MCF 10A (cell line): Measurements from ENCODE around the gene CACNB2. TPM values are rescaled to one million over a fixed set of nuclear protein-coding genes. Genes with fewer than 3 reads are reported as not detected.
A peak's percentile ranks its signal among the peaks of the same experiment; 100 is the strongest.

ENCODE experiments used
- BruUV-seq: library from RNA; stranded (reverse); fragments of 400-500 nt; replicated peaks from 2 replicates; lab custom pipeline; 2021; lab: Mats Ljungman, UMichigan
- CTCF ChIA-PET: fragments of 300-600 bp; sonication (Branson Sonifier 250); formaldehyde crosslinking; extraction: SDS; loops from one replicate; lab custom pipeline; 2021; ENCODE audit warnings: antibody characterized with exemption, inconsistent platforms; lab: Yijun Ruan, JAX
- POLR2A ChIA-PET: fragments of 300-600, 350-650 bp; sonication (Branson Sonifier 250); formaldehyde crosslinking; extraction: SDS; loops from one replicate; lab custom pipeline; 2020; ENCODE audit warnings: antibody characterized with exemption, inconsistent platforms; lab: Yijun Ruan, JAX
- DNase-seq: peaks from one replicate; pipeline ENCODE4 v3.0.0-alpha.2; 2018; ENCODE audit not compliant: unreplicated experiment
- H3K27ac Mint-ChIP-seq: one replicate; pipeline ENCODE4 v1.8.0; 2022; ENCODE audit warnings: mild to moderate bottlenecking, low read depth, mixed read lengths; ENCODE audit not compliant: unreplicated experiment
- H3K27me3 Mint-ChIP-seq: one replicate; pipeline ENCODE4 v1.8.0; 2022; ENCODE audit warnings: mixed read lengths; ENCODE audit not compliant: insufficient read depth, unreplicated experiment
- H3K36me3 Mint-ChIP-seq: one replicate; pipeline ENCODE4 v1.8.0; 2022; ENCODE audit warnings: mild to moderate bottlenecking, moderate library complexity, mixed read lengths; ENCODE audit not compliant: insufficient read depth, unreplicated experiment
- H3K4me1 Mint-ChIP-seq: one replicate; pipeline ENCODE4 v1.8.0; 2022; ENCODE audit warnings: mixed read lengths; ENCODE audit not compliant: insufficient read depth, unreplicated experiment
- H3K4me3 Mint-ChIP-seq: one replicate; pipeline ENCODE4 v1.8.0; 2022; ENCODE audit warnings: mild to moderate bottlenecking, moderate library complexity, mixed read lengths; ENCODE audit not compliant: unreplicated experiment
- H3K9me3 Mint-ChIP-seq: one replicate; pipeline ENCODE4 v1.8.0; 2022; ENCODE audit warnings: mixed read lengths; ENCODE audit not compliant: unreplicated experiment
- intact Hi-C: fragments of 100-400 bp; cut with micrococcal nuclease; formaldehyde crosslinking; loops from 2 replicates; pipeline ENCODE4 v1.14.1; 2022
- total RNA-seq: library from RNA; stranded (reverse); gene quantifications from 2 replicates; pipeline ENCODE4 v1.2.3, GENCODE V29; 2022
- TF ChIP-seq, protein P1 (sequence below): fragments of 200-600 bp; IDR thresholded peaks from one replicate; pipeline ENCODE4 v1.8.0; 2022; ENCODE audit warnings: antibody characterized with exemption, mild to moderate bottlenecking; ENCODE audit not compliant: unreplicated experiment

CACNB2 gene
- total RNA-seq, 1 experiment from 2014 or later = 3.3 TPM

DNA sequence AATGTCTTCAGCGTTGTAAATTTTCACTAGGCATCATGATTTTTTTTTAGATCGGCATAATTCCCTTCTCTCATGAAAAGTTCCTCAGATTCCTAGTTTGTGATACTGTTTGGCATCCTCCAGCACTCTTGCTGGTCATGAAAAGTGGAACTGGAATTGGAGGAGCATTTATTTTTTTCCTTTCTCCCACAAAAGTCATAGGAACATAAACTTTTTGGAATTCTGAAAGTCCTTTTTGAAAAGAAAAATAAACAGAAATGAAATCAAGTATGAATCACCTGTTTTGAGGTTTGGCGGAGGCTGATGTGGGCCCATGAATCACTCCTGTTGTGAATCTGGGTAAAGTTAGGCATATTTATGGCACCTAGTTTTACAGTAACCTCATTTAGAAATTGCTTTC, 17.7 kb downstream of the CACNB2 start:
- CTCF ChIA-PET = interaction anchor here (1.1 kb wide), 1 partner anchor 50 kb away, joined by 4 read pairs; no protein-coding TSS in a partner anchor
- peaks cover 16% of the 10 kb centered on the region for H3K36me3 Mint-ChIP-seq
- peak; percentile 85 for DNase-seq
- peak overlapping the region; percentile 84 for H3K27ac Mint-ChIP-seq
- POLR2A ChIA-PET = interaction anchor here (0.8 to 3.8 kb wide), 8 partner anchors 10 to 513 kb away, joined by 3 to 43 read pairs (median 8); partner anchors contain the start of gene STAM
- TF ChIP-seq, protein P1, sequence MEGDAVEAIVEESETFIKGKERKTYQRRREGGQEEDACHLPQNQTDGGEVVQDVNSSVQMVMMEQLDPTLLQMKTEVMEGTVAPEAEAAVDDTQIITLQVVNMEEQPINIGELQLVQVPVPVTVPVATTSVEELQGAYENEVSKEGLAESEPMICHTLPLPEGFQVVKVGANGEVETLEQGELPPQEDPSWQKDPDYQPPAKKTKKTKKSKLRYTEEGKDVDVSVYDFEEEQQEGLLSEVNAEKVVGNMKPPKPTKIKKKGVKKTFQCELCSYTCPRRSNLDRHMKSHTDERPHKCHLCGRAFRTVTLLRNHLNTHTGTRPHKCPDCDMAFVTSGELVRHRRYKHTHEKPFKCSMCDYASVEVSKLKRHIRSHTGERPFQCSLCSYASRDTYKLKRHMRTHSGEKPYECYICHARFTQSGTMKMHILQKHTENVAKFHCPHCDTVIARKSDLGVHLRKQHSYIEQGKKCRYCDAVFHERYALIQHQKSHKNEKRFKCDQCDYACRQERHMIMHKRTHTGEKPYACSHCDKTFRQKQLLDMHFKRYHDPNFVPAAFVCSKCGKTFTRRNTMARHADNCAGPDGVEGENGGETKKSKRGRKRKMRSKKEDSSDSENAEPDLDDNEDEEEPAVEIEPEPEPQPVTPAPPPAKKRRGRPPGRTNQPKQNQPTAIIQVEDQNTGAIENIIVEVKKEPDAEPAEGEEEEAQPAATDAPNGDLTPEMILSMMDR = no peak
- H3K9me3 Mint-ChIP-seq = peaks cover 13% of the 10 kb centered on the region
- BruUV-seq = no TSS peak
- no peaks in the 10 kb centered on the region for H3K27me3 Mint-ChIP-seq
- peak overlapping the region; percentile 53 for H3K4me3 Mint-ChIP-seq
- intact Hi-C loops = loop anchor here (5.0 kb wide), 2 partner anchors 59 to 251 kb away; no protein-coding TSS in a partner anchor
- peaks cover 28% of the 10 kb centered on the region for H3K4me1 Mint-ChIP-seq

DNA sequence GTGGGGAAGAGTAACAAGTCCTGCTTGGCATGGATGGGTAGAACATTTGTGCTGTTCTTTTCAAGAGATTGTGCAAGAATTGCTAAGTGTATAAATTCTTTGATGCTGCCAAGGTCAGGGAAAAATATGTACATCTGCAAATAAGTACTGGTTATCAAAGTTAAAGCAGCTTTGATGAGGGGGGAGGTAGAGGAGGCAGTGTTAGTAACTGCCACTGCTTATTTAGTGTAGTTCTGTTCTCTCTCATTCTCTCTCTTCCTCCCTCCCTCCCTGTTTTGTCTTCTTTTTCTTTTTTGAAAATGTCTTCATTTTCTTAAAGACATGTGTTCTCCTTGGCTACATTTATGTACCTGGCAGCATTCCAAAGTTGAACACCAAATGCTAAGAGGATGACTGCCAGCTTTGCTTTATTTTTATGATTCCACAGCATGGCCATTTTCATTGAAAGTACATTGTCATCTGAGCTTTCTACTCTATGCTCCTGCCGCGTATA, 18.6 kb downstream of the CACNB2 start:
- TF ChIP-seq, protein P1 = no peak
- POLR2A ChIA-PET = interaction anchor here (0.6 to 3.8 kb wide), 12 partner anchors 9 to 937 kb away, joined by 3 to 43 read pairs (median 4); partner anchors contain the start of gene STAM
- peak overlapping the region; percentile 22 for H3K4me3 Mint-ChIP-seq
- no TSS peak for BruUV-seq
- CTCF ChIA-PET = interaction anchor here (1.3 to 1.6 kb wide), 3 partner anchors 9 to 58 kb away, joined by 3 to 10 read pairs (median 4); no protein-coding TSS in a partner anchor
- peak overlapping the region; percentile 84 for H3K27ac Mint-ChIP-seq
- H3K27me3 Mint-ChIP-seq = no peaks in the 10 kb centered on the region
- H3K4me1 Mint-ChIP-seq = peaks cover 35% of the 10 kb centered on the region
- H3K9me3 Mint-ChIP-seq = peaks cover 15% of the 10 kb centered on the region
- intact Hi-C loops = loop anchor here (5.0 kb wide), 2 partner anchors 58 to 252 kb away; no protein-coding TSS in a partner anchor
- peak; percentile 78 for DNase-seq
- H3K36me3 Mint-ChIP-seq = peaks cover 16% of the 10 kb centered on the region

DNA sequence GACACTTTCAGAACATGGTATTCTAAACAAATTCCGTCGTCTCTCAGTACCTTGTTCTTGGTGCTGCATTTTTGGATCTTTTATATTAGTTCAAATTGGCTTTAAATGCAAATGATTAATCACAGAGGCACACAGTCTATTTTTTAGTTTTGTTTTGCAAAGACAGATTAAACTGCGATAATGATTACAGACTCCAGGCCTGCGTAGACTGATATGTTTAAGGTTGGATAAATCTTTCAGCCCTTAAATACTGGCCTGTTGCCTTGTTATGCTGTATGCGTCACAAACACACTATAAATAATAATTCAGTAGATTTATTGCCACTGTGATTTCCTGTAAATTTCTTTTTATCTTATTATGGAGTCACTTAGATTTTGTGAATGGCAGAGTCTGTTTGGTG, 19.3 kb downstream of the CACNB2 start:
- Mint-ChIP-seq H3K27me3 (no peaks in the 10 kb centered on the region), H3K9me3 (peaks cover 15% of the 10 kb centered on the region), H3K36me3 (peaks cover 16% of the 10 kb centered on the region), H3K4me1 (peaks cover 43% of the 10 kb centered on the region), H3K4me3 (peak overlapping the region; percentile 22), H3K27ac (peak overlapping the region; percentile 84)
- intact Hi-C loops = loop anchor here (5.0 kb wide), 2 partner anchors 58 to 252 kb away; no protein-coding TSS in a partner anchor
- POLR2A ChIA-PET = interaction anchor here (0.6 to 3.8 kb wide), 12 partner anchors 8 to 938 kb away, joined by 3 to 43 read pairs (median 4); partner anchors contain the start of gene STAM
- DNase-seq = no peak
- TF ChIP-seq, protein P1 = no peak
- BruUV-seq = no TSS peak
- CTCF ChIA-PET = interaction anchor here (1.3 to 1.6 kb wide), 3 partner anchors 8 to 57 kb away, joined by 3 to 10 read pairs (median 4); no protein-coding TSS in a partner anchor

DNA sequence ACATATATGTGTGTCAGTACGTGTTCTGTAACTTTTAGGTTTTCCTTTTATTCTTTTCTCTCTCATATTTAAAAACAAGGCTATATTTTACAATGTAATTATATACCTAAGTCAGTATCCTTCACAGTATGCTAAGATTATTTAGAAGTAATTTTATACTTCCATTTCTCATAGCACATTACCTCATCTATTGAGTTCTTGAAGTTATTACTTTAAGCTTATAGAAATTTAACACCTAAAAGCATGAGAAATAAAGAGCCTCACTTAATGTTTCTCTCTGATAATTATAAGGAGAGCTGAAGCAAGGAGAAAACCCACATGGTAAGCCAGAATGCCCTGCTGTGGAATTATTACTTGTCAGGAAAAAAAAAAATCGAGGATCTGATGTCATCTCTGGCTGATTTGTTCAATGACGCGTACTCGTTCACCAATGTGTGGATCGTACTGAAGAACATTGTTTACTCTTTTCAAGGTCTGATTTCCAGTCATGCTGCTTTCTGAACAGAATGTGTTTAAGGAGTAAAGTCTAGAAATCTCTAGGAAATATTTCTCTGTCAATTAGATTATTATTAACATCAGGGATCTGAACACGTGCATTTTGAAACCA, 21.9 kb downstream of the CACNB2 start:
- Mint-ChIP-seq H3K27ac (peak overlapping the region; percentile 39), H3K27me3 (no peaks in the 10 kb centered on the region), H3K4me3 (no peak overlapping the region), H3K9me3 (peaks cover 7% of the 10 kb centered on the region), H3K36me3 (peaks cover 6% of the 10 kb centered on the region), H3K4me1 (peaks cover 50% of the 10 kb centered on the region)
- intact Hi-C loops = no loop called here
- no TSS peak for BruUV-seq
- DNase-seq = no peak
- ChIA-PET CTCF (interaction anchor here (1.0 kb wide), 1 partner anchor 11 kb away, joined by 3 read pairs; no protein-coding TSS in a partner anchor), POLR2A (interaction anchor here (0.7 to 1.8 kb wide), 4 partner anchors 10 to 518 kb away, joined by 4 to 5 read pairs (median 4); partner anchors contain the start of gene STAM)
- TF ChIP-seq, protein P1 = no peak
